GM21619 (cell line): ENCODE measurements around the gene ANAPC13.

Source experiments
- ATAC-seq: cut with Tn5 transposase; IDR thresholded peaks from one replicate; pipeline ENCODE4 v1.9.1; 2021; ENCODE audit not compliant: unreplicated experiment

Gene ANAPC13

DNA sequence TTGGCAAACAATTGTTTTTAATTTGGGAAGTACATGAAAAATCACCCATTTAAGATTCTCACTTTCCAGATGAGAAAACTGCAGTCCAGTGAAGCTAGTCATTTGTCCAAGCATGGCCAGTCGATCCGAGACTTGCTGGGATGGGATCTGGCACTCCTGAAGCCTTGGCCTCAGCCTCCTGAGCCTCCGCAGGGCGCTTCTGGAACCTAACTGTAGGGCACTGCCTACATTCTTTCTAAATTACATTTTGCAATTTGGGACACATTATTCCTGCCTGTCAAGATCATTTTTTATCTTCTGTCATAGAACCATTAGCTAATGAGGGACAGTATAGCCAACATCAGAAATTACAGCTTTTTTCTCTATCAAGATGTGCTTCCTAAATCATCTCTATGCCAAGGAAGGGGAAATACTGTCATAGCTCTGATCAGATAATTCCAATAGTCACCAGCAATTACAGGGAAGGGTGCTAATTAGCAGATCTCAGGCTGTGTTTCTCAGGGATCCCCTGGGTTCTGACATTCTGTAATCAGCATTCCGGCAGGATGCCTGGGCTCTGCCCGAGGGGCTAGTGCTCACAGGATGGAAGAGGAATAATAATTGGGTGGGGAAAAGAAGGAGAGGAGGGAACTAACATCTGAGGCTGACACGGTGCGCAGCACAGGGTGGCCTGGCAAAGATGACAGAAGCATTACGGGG is 28.3 kb downstream of the ANAPC13 start:
- ATAC-seq: no peak

- ATAC-seq: no peak
Observed at GRCh38 chr3:134453631-134454030, 32.2 kb downstream of the ANAPC13 start.

DNA sequence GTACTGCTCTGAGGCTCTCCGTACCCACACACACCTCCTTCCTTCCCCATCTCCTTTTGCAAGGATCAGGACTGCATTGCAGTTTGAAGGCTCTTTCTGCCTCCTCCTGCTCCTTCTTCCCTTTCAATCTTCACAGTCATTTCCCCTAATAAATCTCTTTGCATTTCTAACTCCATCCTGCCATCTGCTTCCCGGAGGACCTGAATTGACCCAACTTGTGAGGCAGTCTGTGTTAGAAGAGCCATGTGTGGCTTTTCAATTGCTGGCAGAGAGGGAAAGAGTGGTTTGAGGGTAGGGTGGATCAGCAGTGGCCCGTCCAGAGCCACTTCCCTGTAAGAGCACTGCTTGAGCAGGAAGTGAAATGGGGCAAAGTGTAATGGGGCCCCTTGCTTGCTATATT is 35.8 kb downstream of the ANAPC13 start:
- no peak for ATAC-seq

GRCh38 chr3:134449277-134449676 is 36.5 kb downstream of the ANAPC13 start:
- no peak for ATAC-seq

GRCh38 chr3:134448664-134449063 is 37.1 kb downstream of the ANAPC13 start:
- no peak for ATAC-seq

GRCh38 chr3:134447351-134447750 is 38.4 kb downstream of the ANAPC13 start:
- ATAC-seq: no peak

- no peak for ATAC-seq
Observed at GRCh38 chr3:134446800-134447199, 39.0 kb downstream of the ANAPC13 start.

GRCh38 chr3:134445636-134446035 is 40.1 kb downstream of the ANAPC13 start:
- ATAC-seq: no peak

DNA sequence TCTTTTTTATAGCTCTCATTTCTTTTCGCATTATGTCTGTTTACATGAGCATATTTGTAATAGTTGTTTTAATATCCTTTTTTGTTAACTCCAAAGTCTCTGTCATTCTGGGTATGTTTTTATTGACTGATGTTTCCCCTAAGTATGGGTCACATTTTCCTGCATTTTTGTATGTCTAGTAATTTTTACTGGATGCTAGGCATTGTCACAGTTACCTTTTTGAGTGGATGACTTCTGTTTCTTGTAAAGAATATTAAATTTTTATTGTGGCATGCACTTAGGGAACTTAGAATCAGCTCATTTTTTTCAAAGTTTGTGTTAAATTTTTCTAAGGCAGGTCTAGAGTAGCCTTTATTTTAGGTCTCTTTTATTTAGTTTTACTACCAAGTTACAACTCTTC is 40.7 kb downstream of the ANAPC13 start:
- no peak for ATAC-seq

- ATAC-seq: no peak
Observed at GRCh38 chr3:134441821-134442220, 44.0 kb downstream of the ANAPC13 start.

- ATAC-seq: no peak
Observed at GRCh38 chr3:134441321-134441720, 44.5 kb downstream of the ANAPC13 start.

- ATAC-seq: no peak
Observed at GRCh38 chr3:134437211-134437752, 48.5 kb downstream of the ANAPC13 start.

- ATAC-seq: no peak
Observed at GRCh38 chr3:134432236-134432635, 53.5 kb downstream of the ANAPC13 start.

DNA sequence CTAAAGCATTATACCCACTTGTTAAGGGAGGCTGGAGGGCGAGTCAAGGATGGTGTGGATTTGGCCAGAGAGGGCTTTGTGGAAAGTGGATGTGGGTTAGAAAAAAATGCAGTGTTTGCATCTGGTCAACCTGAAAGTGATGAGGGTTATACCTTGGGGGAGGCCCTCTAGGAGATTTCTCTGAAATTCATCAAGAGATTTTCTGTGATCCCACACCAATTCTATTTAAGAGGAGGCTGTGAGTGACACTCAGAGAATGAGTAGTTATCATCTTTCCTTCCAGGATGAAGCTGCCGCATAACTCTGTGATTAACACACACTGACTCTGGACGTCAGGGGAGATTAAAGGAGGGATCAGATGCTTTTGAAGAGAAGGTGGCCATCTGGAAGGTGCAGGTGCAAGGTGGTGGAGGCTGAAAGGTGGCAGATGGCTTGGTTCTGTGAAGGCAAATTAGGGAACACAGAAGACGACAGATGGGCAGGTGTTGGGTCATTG is 54.8 kb downstream of the ANAPC13 start:
- no peak for ATAC-seq

DNA sequence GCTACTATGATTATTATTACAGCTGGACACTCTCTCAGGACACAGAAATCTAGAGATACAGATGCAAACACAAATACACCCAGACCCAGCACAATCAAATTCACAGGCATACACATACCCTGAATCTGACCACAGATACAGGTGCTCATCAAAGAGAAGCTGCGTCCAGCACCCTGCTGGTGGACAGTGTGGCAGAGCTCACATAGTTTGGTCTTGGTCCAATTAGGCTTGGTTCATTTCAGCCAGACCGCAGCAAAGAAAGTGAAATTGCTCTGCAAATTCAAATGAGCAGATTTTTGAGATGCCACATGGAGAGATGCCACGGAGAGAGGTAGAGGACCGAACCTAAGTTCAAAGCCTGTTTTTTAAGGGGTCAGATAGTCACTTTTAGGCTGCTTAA is 55.6 kb downstream of the ANAPC13 start:
- no peak for ATAC-seq

DNA sequence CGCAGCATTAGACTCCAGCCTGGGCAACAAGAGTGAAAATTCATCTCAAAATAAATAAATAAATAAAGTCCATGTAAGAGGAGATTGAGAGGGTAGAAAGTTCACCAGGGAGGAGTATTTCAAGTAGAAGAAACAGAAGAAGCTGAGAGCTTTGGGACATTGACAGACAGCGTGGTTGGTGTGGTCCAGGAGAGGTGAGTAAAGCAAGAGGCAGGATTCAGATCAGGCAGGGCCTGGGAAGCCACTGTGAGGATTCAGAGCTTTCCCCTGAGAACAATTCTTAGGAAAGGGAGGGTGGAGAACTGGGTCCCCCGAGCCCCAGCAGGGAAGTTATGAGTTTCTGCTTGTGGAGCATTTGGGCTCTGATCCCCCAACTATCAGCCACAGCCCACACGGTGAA is 57.4 kb downstream of the ANAPC13 start:
- no peak for ATAC-seq
